ENCODE data around the gene CYB5R3.

GRCh38 chr22:42648017-42648367, 1.2 kb downstream of the CYB5R3 start:
- TF ChIP-seq CTCF (IDR thresholded peaks at IDR 0.05; ENCODE audit: insufficient read depth, low read length), result no peak
- no peak for TF ChIP-seq REST (IDR thresholded peaks at IDR 0.05; ENCODE audit: insufficient replicate concordance, low read depth)
